HG02852 (cell line): ENCODE data around the gene PRSS35.
"Not testable (repeated sequence)": the region's sequence is repeated elsewhere in the genome, so short reads cannot be mapped to it uniquely, and the experiment has no call there.

Experiments
- ATAC-seq: cut with Tn5 transposase; IDR thresholded peaks from one replicate; pipeline ENCODE4 v1.9.1; 2021; ENCODE audit warnings: mild to moderate bottlenecking, moderate library complexity; ENCODE audit not compliant: unreplicated experiment

PRSS35 gene, protein sequence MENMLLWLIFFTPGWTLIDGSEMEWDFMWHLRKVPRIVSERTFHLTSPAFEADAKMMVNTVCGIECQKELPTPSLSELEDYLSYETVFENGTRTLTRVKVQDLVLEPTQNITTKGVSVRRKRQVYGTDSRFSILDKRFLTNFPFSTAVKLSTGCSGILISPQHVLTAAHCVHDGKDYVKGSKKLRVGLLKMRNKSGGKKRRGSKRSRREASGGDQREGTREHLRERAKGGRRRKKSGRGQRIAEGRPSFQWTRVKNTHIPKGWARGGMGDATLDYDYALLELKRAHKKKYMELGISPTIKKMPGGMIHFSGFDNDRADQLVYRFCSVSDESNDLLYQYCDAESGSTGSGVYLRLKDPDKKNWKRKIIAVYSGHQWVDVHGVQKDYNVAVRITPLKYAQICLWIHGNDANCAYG

GRCh38 chr6:83511901-83512681, at the start of gene PRSS35:
Gene PRSS35 (plus strand): TSS chr6:83512534. CDS start chr6:83523442, 10,908 bp downstream.
- ATAC-seq = peak; percentile 66

DNA sequence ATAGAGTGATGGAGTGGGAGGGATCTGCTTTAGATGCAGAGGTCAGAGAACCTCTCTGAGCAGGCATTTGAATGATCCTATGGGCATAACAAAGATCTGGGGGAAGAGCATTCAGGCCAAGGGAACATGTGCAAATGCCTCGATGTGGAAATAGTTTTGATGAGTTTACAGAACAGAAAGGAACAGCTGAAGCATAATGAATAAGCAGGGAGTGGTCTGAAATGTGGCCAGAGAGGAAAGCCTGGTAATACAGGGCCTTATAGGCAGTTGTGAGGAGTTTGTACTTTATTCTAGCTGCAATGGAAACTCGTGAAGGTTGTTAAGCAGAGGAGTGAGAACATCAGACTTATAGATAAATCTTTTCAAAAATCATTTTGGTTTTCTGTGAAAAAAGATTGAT, 48.4 kb upstream of the PRSS35 start:
- ATAC-seq = no peak

- no peak for ATAC-seq
Measured at GRCh38 chr6:83464381-83465140, 47.8 kb upstream of the PRSS35 start.

- no peak for ATAC-seq
Measured at GRCh38 chr6:83466328-83466727, 46.0 kb upstream of the PRSS35 start.

- no peak for ATAC-seq
Measured at GRCh38 chr6:83467620-83468036, 44.7 kb upstream of the PRSS35 start.

GRCh38 chr6:83470001-83470400, 42.3 kb upstream of the PRSS35 start:
- no peak for ATAC-seq

DNA sequence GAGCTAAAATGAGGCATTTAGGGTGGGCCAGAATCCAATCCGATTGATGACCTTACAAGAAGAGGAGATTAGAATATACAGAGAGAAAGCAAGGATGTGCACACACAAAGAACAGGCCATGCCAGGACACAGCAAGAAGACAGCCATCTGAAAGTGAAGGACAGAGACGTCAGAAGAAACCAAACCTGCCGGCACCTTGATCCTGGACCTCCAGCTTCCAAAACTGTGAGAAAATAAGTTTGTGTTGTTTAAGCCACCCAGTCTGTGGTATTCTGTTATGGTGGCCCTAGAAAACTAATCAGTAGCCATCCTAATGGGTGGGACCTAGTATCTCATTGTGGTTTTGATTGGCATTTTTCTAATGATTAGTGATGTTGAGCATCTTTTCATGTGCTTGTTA, 41.7 kb upstream of the PRSS35 start:
- ATAC-seq = no peak

GRCh38 chr6:83472767-83473166, 39.6 kb upstream of the PRSS35 start:
- ATAC-seq = no peak

DNA sequence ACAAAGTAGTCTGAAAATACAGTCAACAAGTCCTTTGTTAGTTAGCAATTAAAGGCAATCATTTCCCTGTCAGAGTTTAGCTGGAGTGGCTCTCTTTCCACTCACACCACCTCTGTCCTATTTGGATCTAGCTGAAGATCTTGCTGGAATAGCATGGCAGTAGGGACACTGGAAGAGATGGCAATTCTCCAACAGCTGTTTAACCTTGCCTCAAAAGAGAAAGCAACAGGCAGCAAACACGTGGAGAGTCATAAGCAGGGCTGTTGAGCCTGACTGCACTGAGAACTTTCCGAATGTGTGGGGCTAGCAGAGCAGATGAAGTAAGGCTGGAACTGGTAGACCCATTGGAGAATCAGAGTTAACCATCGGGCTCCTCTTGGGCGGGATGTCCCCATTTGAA, 38.0 kb upstream of the PRSS35 start:
- ATAC-seq = no peak

DNA sequence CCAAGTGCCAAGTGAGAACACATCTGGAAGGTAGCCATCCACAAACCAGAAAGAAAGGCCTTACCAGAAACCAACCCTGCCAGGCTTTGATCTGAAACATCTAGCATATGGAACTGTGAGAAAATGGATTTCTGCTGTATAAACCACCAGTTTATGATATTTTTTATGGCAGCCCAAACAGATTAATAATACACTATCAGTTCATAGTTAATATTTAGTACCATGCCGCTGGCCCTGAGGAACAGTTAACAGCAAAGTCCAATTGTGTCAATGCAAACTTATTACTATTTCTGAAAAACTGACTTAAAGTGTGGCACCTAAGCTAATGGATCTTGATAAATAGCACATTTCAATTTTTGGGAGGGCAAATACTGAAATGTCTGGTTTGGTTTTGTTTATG, 35.4 kb upstream of the PRSS35 start:
- no peak for ATAC-seq

- no peak for ATAC-seq
Measured at GRCh38 chr6:83479389-83479788, 32.9 kb upstream of the PRSS35 start.

DNA sequence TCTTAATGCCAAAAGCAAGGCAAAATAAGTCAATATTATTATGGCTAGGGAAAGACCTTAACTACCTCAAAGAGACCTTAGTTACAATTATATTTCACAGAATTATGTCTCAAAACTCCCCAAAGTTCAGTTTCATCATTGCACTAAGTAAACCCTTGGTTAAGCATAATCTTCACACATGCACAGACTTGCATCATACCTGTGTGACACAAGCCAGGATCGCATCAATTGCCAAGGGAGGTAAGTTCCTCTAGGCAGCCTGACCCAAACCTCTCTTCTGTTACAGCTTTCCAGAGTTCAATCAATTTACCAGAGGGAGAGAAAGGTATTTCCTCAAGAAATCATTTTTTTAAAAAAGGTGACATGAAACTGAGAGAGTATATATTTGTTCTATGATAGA, 31.9 kb upstream of the PRSS35 start:
- no peak for ATAC-seq

GRCh38 chr6:83481938-83482337, 30.4 kb upstream of the PRSS35 start:
- not testable (repeated sequence) for ATAC-seq

- no peak for ATAC-seq
Measured at GRCh38 chr6:83488448-83488847, 23.9 kb upstream of the PRSS35 start.

DNA sequence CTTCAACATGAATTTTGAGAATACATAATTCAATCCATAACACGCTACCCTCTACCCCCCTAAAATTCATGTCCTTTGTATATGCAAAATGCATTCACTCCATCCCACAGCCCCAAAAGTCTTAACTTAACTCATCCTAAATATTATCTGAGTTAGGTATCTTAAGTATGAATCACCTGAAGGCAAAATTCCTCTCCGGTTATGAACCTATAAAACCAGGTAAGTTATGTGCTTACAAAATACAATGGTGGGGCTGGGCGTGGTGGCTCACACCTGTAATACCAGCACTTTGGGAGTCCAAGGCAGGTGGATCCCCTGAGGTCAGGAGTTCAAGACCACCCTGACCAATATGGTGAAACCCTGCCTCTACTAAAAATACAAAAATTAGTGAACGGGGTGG, 23.5 kb upstream of the PRSS35 start:
- no peak for ATAC-seq

GRCh38 chr6:83490217-83490807, 22.0 kb upstream of the PRSS35 start:
- ATAC-seq = no peak

DNA sequence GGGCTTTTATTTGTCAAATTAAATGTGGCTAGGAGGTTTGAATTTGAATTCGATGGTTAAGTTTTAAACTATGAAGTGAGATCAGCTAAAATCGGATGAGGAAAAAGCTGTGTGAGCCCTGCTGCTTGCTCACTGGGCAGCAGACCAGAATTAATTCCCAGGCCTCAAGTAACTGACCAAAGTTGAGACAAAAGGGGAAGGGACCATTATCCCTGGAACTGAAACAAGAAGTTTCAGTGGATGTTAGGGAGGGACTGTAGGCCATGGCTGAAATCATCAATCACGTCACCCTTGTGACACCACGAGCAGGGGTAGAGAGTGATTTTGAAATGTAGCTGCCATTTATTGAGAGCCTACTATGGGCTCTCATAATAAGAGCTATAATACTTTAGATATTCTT, 7.0 kb upstream of the PRSS35 start:
- no peak for ATAC-seq

GRCh38 chr6:83509441-83509840, 2.9 kb upstream of the PRSS35 start:
- no peak for ATAC-seq

GRCh38 chr6:83510791-83511190, 1.5 kb upstream of the PRSS35 start:
- no peak for ATAC-seq

- no peak for ATAC-seq
Measured at GRCh38 chr6:83511266-83511665, 1.1 kb upstream of the PRSS35 start.

DNA sequence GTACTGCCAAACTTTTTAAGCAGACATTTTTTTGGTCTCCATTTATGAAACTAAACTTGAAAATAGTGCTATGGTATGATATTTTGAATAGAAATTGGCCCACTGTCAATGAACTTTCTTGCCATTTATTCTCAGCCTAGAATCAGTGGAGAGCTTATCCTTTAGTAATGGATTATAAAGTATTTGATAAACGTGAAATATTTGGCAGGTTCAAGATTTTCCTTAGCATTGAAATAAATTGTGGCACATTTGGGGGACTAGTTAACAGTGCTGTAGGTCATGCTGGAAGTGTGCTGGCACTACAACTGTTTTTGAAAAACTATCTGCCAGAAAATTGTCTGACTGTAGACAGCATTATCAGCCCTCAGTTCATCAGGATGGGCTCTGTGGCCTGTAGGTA, 2.1 kb downstream of the PRSS35 start:
- ATAC-seq = peak; percentile 12
